CD14-positive monocyte (primary cell): ENCODE results near the gene RGL3. TPM values are rescaled to one million over a fixed set of nuclear protein-coding genes. Genes with fewer than 3 reads are reported as not detected.
A peak's percentile ranks its signal among the peaks of the same experiment; 100 is the strongest.
"Not testable (repeated sequence)": the region's sequence is repeated elsewhere in the genome, so short reads cannot be mapped to it uniquely, and the experiment has no call there.

Experiments used
- DNase-seq, 3 donors: peaks; one replicate each; pipeline ENCODE4 v3.0.0-alpha.2; 2011 to 2022
- H2AFZ ChIP-seq: 2 replicates; pipeline ENCODE4 v1.6.0; 2012; ENCODE audit warnings: mild to moderate bottlenecking, low read depth, low read length, inconsistent platforms; ENCODE audit not compliant: insufficient read depth, poor library complexity, severe bottlenecking
- H3K27ac ChIP-seq, 2 donors: 1 replicate in 1 of 2; 2 replicates in 1 of 2; pipeline ENCODE4 v1.5.1; 2012 to 2013; ENCODE audit warnings: low read length in 2 of 2, control low read depth in 1 of 2, inconsistent platforms in 1 of 2, low read depth in 1 of 2, mild to moderate bottlenecking in 1 of 2
- H3K27me3 ChIP-seq, 2 donors: one replicate each; pipeline versions ENCODE4 v1.6.0 to v1.6.1; 2011 to 2013; ENCODE audit warnings: low read length in 2 of 2; ENCODE audit not compliant: control insufficient read depth in 2 of 2, insufficient read depth in 2 of 2
- H3K36me3 ChIP-seq, 2 donors: replicated peaks in 1 of 2; 1 replicate in 1 of 2; 2 replicates in 1 of 2; pipeline versions ENCODE4 v1.5.1 to v1.6.1; 2012 to 2013; ENCODE audit warnings: low read length in 2 of 2, control low read depth in 1 of 2, inconsistent platforms in 1 of 2, mild to moderate bottlenecking in 1 of 2; ENCODE audit not compliant: insufficient read depth in 2 of 2, control insufficient read depth in 1 of 2
- H3K4me1 ChIP-seq, 2 donors: 1 replicate in 1 of 2; 2 replicates in 1 of 2; pipeline versions ENCODE4 v1.5.1 to v1.6.1; 2012 to 2013; ENCODE audit warnings: low read length in 2 of 2, control low read depth in 1 of 2, inconsistent platforms in 1 of 2, mild to moderate bottlenecking in 1 of 2, moderate library complexity in 1 of 2; ENCODE audit not compliant: insufficient read depth in 2 of 2, control insufficient read depth in 1 of 2
- H3K4me2 ChIP-seq: replicated peaks from 2 replicates; pipeline ENCODE3; 2012; ENCODE audit warnings: low read length, moderate library complexity, mild to moderate bottlenecking; ENCODE audit not compliant: poor library complexity, severe bottlenecking; ENCODE audit errors: extremely low read depth
- H3K4me3 ChIP-seq, 3 experiments: fragments of 200-600 bp in 1 of 3; sonication (generic) in 1 of 3; replicated peaks in 1 of 3; 1 replicate in 2 of 3; 2 replicates in 1 of 3; pipeline ENCODE4 v1.5.1; 2011 to 2013; ENCODE audit warnings: low read length in 3 of 3, mild to moderate bottlenecking in 3 of 3, control low read depth in 2 of 3, low read depth in 2 of 3, inconsistent platforms in 1 of 3, moderate library complexity in 1 of 3
- H3K79me2 ChIP-seq: 2 replicates; pipeline ENCODE4 v1.6.0; 2012; ENCODE audit warnings: mild to moderate bottlenecking, control low read depth, inconsistent platforms, low read length, moderate library complexity; ENCODE audit not compliant: insufficient read depth
- H3K9ac ChIP-seq: 2 replicates; pipeline ENCODE4 v1.6.0; 2017; ENCODE audit warnings: low read length, mild to moderate bottlenecking; ENCODE audit not compliant: insufficient read depth, poor library complexity, severe bottlenecking
- H3K9me3 ChIP-seq, 2 donors: replicated peaks in 1 of 2; 1 replicate in 1 of 2; 2 replicates in 1 of 2; pipeline versions ENCODE4 v1.5.1 to v1.6.1; 2012 to 2013; ENCODE audit warnings: low read length in 2 of 2, control low read depth in 1 of 2; ENCODE audit not compliant: control insufficient read depth in 1 of 2, insufficient read depth in 1 of 2
- H4K20me1 ChIP-seq: 2 replicates; pipeline ENCODE4 v1.6.0; 2012; ENCODE audit warnings: mild to moderate bottlenecking, low read length, control low read depth, moderate library complexity; ENCODE audit not compliant: insufficient read depth
- H3K27ac Mint-ChIP-seq, 7 donors: one replicate each; pipeline ENCODE4 v1.8.0; 2020; ENCODE audit warnings: mild to moderate bottlenecking in 7 of 7, mixed read lengths in 7 of 7, moderate library complexity in 6 of 7, inconsistent platforms in 2 of 7
- H3K27me3 Mint-ChIP-seq, 3 donors: one replicate each; pipeline ENCODE4 v1.8.0; 2021 to 2022; ENCODE audit warnings: low read depth in 3 of 3, mild to moderate bottlenecking in 3 of 3, mixed read lengths in 3 of 3, moderate library complexity in 3 of 3, inconsistent platforms in 1 of 3
- H3K36me3 Mint-ChIP-seq, 2 donors: one replicate each; pipeline ENCODE4 v1.8.0; 2020; ENCODE audit warnings: mixed read lengths in 2 of 2, inconsistent platforms in 1 of 2, mild to moderate bottlenecking in 1 of 2
- H3K4me1 Mint-ChIP-seq: one replicate; pipeline ENCODE4 v1.8.0; 2020; ENCODE audit warnings: mild to moderate bottlenecking, mixed read lengths
- H3K4me3 Mint-ChIP-seq, 2 donors: one replicate each; pipeline ENCODE4 v1.8.0; 2020; ENCODE audit warnings: mild to moderate bottlenecking in 2 of 2, mixed read lengths in 2 of 2, moderate library complexity in 1 of 2
- H3K9me3 Mint-ChIP-seq, 7 donors: one replicate each; pipeline ENCODE4 v1.8.0; 2020 to 2022; ENCODE audit warnings: mixed read lengths in 7 of 7, mild to moderate bottlenecking in 6 of 7, moderate library complexity in 6 of 7, inconsistent platforms in 2 of 7
- WGBS: methylation state at CpG from one replicate; pipeline ENCODE4 v1.1.5; 2013; ENCODE audit warnings: missing lambda C conversion rate; ENCODE audit not compliant: insufficient coverage; 5-methylcytosine and 5-hydroxymethylcytosine counted together
- intact Hi-C, 2 donors: fragments of 100-400 bp; cut with micrococcal nuclease; formaldehyde crosslinking; loops; one replicate each; pipeline versions ENCODE4 v1.15.0 to v1.15.1; 2023
- polyA plus RNA-seq, 3 donors: library from polyadenylated mRNA; depleted of rRNA in 1 of 3; unstranded in 2 of 3; stranded (reverse) in 1 of 3; fragments of 300-500 nt in 2 of 3; fragments of >200 nt in 1 of 3; fragmentation: Illumina TruSeq in 2 of 3; gene quantifications; 1 replicate in 2 of 3; 2 replicates in 1 of 3; pipeline ENCODE4 v1.2.3, GENCODE V29; 2012 to 2021
- TF ChIP-seq, protein P1 (sequence below): fragments of 200-600 bp; IDR thresholded peaks from one replicate; pipeline ENCODE4 v1.8.0; 2022; ENCODE audit warnings: antibody characterized with exemption, mild to moderate bottlenecking

The RGL3 gene
- polyA plus RNA-seq, 3 donors = 1.7 TPM; not detected in 2

DNA sequence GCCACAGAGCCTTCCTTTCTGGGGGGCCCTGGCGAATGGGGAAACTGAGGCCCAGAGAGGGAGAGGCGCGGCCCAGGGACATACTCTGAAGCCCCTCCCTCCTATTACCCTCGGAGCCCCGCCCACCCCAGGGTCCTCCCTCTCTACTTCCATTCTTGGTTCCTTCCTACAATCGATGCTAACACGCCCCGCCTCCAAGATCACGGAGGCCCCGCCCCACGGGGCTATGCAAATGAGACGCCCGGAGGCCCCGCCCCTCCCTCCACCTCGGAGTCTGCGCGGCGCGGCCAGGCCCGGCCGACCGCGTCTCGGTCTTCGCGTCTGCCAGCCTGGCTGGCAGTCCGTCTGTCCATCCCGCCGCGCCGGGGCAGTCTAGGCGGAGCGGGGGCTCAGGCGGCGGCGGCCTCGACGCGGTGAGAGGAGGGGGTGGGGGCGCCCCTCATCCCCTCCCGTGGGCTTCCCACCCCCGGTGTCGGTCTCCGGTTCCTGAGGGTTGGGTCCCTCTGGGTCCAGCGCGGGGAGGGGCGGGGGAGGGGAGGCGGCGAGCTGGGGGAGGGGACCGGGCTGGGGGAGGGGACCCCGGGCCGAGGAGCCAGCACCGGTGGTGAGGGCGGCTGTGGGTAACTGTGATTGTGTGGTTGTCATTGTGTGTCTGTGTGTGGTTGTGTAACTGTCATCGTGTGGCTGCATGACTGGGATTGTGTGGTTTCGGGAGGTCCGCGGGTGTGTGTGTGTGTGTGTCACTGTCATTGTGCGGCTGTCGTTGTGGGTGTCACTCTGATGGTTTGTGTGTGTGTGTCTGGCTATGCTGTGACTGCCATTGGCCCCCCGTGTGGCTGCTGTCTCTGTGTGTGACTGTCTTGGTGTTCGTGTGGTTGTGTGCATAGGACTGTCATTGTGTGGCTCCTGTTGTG, 63.7 kb downstream of the RGL3 start, which contains the start of gene PLPPR2:
TSS of gene PLPPR2 (plus strand) at position 273 of the 914 bp plus-strand sequence. CDS start 2,242 bp downstream, outside the sequence.
- Histone ChIP-seq H3K4me2 (peak within 1 kb of the TSS; percentile 95), H3K9me3 (no peaks in the 10 kb centered on the region), H3K79me2 (peaks cover 14% of the 10 kb centered on the region), H4K20me1 (peaks cover 35% of the 10 kb centered on the region), H3K4me3 (peak within 1 kb of the TSS; percentile 67 to 87 (median 73)), H3K4me1 (peaks cover 18 to 26% of the 10 kb centered on the region in 2 donors), H2AFZ (peak within 1 kb of the TSS; percentile 67), H3K27me3 (no peaks in the 10 kb centered on the region), H3K27ac (peak within 1 kb of the TSS in 1 of 2 donors; percentile 69), H3K9ac (peak within 1 kb of the TSS; percentile 66), H3K36me3 (peaks cover 12 to 29% of the 10 kb centered on the region in 2 donors)
- DNase-seq = peak; percentile 87 to 90 (median 88)
- Mint-ChIP-seq H3K36me3 (peaks cover 35 to 62% of the 10 kb centered on the region in 2 donors), H3K27me3 (peaks cover 4 to 6% (median 5%) of the 10 kb centered on the region in 3 donors), H3K4me1 (peaks cover 37% of the 10 kb centered on the region), H3K9me3 (peaks cover 0 to 2% (median 0%) of the 10 kb centered on the region in 7 donors), H3K27ac (peak within 1 kb of the TSS; percentile 79 to 94 (median 86)), H3K4me3 (peak within 1 kb of the TSS; percentile 84 to 96)
- WGBS = 3% methylated on average over 46 of the region's 62 CpGs
- TF ChIP-seq, protein P1, sequence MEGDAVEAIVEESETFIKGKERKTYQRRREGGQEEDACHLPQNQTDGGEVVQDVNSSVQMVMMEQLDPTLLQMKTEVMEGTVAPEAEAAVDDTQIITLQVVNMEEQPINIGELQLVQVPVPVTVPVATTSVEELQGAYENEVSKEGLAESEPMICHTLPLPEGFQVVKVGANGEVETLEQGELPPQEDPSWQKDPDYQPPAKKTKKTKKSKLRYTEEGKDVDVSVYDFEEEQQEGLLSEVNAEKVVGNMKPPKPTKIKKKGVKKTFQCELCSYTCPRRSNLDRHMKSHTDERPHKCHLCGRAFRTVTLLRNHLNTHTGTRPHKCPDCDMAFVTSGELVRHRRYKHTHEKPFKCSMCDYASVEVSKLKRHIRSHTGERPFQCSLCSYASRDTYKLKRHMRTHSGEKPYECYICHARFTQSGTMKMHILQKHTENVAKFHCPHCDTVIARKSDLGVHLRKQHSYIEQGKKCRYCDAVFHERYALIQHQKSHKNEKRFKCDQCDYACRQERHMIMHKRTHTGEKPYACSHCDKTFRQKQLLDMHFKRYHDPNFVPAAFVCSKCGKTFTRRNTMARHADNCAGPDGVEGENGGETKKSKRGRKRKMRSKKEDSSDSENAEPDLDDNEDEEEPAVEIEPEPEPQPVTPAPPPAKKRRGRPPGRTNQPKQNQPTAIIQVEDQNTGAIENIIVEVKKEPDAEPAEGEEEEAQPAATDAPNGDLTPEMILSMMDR = no peak
- intact Hi-C loops = loop anchor here in 1 of 2 donors (1.0 kb wide), 1 partner anchor 9 kb away; the partner anchor contains the start of genes CCDC159 and TMEM205

DNA sequence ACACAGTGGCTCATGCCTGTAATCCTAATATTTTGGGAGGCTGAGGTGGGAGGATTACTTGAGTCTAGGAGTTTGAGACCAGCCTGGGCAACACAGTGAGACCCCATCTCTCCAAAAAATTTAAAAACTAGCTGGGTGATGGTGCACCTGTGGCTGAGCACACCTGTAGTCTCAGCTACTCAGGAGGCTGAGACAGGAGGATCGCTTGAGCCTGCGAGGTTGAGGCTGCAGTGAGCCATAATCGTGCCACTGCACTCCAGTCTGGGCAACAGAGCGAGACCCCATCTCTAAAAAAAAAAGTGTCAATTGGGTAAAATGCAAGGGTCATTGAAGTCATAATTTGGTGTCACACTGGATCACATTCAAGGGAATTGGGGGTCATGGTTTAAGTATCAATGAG, 65.0 kb downstream of the RGL3 start:
- intact Hi-C loops, H3K4me3 Mint-ChIP-seq: not testable (repeated sequence)

More for the DNA sequence above, 65.0 kb downstream of the RGL3 start:
- H3K4me3 ChIP-seq, H3K27me3 ChIP-seq, H3K9ac ChIP-seq, H3K27me3 Mint-ChIP-seq, H3K9me3 ChIP-seq, DNase-seq, H3K27ac ChIP-seq, H3K4me2 ChIP-seq, H2AFZ ChIP-seq: not testable (repeated sequence)
- Mint-ChIP-seq H3K36me3 (peaks cover 33 to 59% of the 10 kb centered on the region in 2 donors), H3K9me3 (peaks cover 6 to 10% (median 8%) of the 10 kb centered on the region in 7 donors), H3K27ac (peak overlapping the region in 2 of 7 donors; percentile 41 to 88), H3K4me1 (peaks cover 33% of the 10 kb centered on the region)
- H3K36me3 ChIP-seq = peaks cover 0 to 28% of the 10 kb centered on the region in 2 donors
- WGBS = 100% methylated on average over 4 of the region's 4 CpGs
- H4K20me1 ChIP-seq = peaks cover 25% of the 10 kb centered on the region
- peaks cover 14% of the 10 kb centered on the region for H3K79me2 ChIP-seq
- H3K4me1 ChIP-seq = peaks cover 18 to 26% of the 10 kb centered on the region in 2 donors
